GM21381 (cell line): ENCODE measurements around the gene CACNG3.
A peak's percentile ranks its signal among the peaks of the same experiment; 100 is the strongest.
"Not testable (repeated sequence)": the region's sequence is repeated elsewhere in the genome, so short reads cannot be mapped to it uniquely, and the experiment has no call there.

Experiments
- ATAC-seq: cut with Tn5 transposase; IDR thresholded peaks from one replicate; pipeline ENCODE4 v1.9.1; 2021; ENCODE audit warnings: mild to moderate bottlenecking, moderate library complexity; ENCODE audit not compliant: unreplicated experiment

The CACNG3 gene

DNA sequence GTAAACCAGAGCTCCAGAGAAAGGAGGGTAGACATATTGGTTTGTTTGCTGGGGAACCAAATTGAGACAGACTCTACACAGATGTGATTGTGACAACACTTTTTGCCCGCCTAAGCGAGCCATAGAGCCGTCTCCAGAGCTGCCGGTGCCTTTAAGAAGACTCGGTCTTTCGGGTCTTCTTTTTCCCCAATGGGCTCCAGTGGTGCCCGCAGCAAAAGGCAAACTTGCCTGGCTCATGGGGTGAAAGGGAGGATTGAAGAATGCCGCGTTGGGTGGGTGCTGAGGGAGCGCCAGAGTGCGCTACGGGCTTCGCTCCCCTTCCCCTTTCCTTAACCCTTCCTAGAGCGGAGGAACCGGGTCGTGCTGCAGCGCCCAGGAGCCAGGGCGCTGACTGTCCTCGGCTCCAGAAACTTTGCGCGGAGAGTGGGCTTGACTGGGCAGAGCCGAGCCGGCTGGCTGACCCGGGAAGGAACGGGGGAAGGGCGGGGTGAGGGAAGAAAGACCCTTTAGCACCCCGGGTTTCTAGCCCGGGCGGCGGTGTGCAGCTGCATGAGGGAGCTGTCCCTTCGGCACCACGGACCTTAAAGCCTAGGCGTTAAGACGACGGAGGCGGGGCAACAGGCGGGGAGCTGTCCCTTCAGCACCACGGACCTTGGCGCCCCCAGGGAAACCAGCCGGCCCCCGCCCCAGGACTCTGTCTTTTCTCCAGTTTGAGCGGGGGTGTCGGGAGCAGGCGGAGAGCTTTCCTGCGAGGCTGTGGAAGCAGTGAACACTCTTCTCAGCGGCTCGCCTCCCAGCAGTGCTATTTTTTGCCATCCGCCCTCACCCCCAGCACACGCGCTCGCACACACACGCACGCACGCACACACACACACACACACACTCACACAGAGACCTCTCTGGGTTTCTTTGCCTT is at the start of gene CACNG3:
Gene CACNG3, plus strand, starts transcription at position 880 of the 916 bp plus-strand sequence. CDS start 420 bp downstream, outside the sequence.
- ATAC-seq, result no peak

DNA sequence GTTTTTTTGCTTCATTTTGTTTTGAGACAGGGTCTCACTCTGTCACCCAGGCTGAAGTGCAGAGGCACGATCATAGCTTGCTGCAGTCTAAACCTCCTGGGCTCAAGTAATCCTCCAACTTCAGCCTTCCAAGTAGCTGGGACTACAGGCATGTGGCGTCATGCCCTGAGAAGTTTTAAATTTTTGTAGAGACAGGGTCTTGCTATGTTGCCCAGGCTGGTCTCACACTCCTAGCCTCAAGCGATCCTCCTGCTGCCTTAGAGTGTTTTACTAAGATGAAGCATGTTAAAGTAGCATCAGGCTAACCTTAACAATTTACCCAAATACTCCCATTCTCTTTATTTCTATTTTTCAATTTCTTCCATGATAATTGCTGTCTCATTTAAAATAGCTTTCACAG is 49.2 kb upstream of the CACNG3 start:
- ATAC-seq, result no peak

DNA sequence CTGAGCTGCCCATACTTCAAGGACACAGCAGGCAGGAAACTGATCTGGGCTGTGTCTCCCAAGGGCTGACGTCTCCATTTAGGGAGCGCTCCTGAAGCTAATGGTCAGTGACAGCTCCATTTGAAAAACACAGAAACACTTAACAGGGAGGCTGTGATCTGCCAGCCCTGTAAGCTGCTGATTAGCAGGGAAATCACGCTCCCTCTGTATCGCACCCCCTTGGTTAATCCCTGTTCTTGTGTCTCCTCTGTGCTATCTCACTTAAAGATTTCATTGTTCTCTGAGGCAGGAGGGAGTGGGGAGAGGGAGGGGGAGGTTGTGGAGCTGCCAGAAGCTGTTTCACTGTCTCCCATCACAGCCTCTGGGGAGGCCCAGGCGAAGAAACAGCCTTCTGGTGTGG is 47.4 kb upstream of the CACNG3 start:
- ATAC-seq, result no peak

DNA sequence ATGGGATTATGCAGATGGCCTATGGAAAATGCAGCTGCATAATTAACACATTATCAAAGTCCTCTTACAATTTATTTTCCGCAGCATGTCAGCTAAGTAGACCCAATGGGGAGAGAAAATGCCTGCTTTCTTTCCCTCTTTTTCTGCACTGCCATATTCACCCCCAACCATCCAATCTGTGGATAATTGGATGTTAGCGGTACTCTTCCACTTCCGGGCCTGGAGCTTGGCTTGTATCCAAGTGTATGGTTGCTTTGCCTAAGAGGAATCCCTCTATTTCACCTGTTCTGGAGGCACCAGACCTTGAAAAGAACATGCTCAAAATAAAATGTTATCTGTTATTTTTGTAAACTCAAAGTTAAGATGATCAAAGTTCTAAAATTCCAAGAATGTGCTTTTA is 41.1 kb upstream of the CACNG3 start:
- ATAC-seq, result no peak

DNA sequence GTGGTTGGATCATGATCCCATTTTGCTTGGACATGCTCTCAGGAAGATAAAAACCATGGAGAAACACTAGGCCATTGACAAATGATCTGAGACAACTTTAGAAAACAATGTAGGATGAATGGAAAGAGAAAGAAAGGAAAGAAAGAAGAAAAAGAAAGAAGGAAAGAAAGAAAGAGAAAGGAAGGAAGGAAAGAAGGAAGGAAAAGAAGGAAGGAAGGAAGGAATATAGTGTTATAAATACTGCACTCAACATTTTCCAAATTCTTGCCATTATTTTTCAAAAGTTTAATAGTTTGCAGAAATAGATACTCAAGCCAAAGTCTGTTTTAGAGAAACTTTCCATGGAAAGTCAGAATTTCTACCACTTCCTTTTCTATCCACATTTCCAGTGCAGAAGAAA is 39.2 kb upstream of the CACNG3 start:
- no peak for ATAC-seq

DNA sequence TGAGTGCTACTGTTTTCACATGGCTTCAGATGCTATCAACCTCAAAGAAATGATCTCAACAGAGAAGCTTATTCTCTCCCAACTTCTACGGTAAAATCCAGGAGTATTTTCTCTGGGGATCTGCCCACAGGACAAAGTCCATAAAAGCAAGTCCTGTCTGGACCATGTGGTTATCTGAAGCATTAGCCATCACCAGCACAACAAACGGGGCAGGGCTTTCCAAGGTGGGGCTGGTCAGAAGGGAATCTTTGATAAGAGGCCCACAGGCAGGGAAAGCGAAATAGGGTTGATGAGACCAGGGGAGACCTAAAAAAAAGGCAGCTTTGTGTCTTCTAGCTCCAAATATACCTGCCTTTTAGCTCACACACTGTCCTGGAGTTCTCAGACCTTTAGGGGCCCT is 38.7 kb upstream of the CACNG3 start:
- ATAC-seq, result no peak

DNA sequence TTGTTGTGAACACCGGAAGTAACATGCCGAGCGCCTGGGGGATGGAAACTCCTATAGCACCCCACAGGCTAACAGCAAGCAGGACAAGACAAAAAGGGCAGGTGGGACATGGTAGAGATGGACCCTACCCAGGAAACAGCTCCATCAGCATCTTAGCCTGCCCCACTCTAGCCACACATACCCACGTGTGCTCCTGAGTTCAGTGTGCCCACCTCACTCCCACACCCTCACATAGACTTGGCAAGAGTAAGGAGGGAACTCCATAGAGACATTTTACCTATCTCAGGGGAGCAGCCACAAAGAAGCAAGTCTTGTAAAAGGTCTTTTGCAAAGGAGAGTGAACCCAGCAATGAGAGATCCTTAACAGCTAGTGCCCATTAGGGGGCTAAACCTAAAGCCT is 37.8 kb upstream of the CACNG3 start:
- no peak for ATAC-seq

DNA sequence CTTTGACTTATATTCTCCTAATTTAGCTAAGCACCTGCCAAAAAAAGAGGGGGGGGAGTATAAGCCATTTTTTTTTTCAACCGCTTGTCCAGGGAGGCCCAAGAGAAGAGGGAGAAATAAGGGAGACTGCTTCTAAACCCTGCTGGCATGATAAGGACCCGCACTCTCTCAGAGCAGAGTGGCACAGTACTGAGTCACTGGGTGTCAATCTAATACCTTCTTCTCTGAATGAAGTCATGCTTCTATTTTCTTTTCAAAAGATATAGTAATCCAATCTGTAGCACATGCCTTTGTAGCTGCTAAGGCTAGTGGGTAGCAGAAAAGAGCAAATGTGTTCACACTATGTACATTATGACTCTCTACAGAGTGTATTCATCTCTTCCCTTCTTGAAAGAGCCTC is 34.9 kb upstream of the CACNG3 start:
- ATAC-seq, result no peak

DNA sequence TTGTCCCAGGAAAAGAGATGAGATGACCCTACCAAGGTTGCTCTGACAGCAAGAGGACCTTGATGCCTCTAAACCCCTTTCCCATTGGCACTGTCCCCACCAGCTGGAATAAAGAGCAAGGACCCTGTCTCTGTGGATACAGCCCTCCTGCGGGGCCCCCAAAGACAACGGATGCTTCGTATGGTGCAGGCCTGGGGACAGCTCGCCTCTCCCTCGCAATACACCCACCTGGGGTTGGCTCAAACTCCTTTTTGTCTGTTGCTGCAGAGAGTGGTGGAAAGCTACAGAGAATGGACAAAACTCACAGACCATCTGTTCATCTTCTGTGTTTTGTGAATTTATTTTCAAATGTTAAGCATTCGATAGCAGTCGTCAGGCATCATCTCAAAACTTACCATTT is 27.6 kb upstream of the CACNG3 start:
- no peak for ATAC-seq

DNA sequence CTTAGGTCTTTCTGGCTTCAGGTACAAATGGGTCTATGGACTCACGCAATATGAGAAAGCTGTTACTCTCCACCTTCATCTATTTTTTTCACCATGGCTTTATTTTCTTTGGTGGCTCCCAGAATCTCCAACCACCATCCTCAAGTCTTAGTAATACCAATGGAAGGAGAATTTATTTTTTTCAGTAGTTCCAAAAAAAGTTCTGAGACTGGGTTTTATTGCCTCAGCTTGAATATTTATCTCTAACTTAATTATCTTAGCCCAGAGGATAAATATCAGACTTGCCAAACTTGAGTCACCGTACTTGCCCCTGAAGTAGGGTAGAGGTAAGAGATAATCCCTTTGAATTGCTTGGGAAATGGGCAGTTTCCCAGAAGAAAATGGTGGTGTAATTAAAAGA is 23.2 kb upstream of the CACNG3 start:
- no peak for ATAC-seq

DNA sequence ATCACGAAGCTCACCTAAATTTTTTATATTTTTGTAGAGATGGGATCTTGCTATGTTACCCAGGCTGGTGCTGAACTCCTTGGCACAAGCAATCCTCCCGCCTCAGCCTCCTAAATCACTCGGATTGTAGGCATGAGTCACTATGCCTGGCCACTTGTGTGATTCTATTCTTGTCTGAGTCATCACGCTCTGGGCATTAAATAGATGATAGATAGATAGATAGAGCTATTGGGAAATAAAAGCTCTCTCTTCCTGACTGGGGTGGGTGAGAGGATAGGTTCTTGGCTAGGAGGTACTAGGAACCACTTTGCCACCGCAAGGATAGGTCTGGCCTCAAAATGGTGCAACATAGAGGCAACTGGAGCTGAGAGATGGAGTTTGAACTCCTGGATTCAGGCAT is 21.4 kb upstream of the CACNG3 start:
- no peak for ATAC-seq

DNA sequence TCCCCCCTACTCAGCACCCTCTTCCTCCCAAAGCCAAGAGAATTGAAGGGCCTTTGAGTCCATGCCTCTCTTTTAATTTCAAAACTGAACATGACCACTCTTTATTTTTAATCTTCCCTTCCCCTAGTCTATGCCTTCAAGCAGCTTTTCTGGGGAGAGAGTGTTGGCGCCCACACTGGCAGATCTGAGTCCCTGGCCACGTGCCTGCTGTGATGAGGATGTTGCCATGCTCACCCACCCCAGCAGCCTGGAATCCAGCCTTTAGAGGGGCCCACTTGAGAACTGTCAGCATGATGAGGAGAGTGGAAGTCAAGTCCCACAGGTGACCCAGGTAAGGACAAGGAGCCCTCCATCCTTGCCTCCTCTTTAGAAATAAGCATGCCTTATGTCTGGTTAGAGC is 20.3 kb upstream of the CACNG3 start:
- no peak for ATAC-seq

DNA sequence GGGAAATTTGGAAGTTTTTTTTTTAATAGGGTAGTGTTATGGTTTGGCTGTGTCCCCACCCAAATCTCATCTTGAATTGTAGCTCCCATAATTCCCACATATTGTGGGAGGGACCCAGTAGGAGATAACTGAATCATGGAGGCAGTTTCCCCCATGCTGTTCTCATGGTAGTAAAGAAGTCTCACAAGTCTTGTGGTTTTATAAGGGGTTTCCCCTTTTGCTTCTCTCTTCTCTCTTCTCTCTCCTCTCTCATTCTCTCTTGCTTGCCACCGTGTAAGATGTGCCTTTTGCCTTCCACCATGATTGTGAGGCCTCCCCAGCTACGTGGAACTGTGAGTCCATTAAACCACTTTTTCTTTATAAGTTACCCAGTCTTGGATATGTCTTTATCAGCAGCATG is 17.3 kb upstream of the CACNG3 start:
- ATAC-seq, result not testable (repeated sequence)

DNA sequence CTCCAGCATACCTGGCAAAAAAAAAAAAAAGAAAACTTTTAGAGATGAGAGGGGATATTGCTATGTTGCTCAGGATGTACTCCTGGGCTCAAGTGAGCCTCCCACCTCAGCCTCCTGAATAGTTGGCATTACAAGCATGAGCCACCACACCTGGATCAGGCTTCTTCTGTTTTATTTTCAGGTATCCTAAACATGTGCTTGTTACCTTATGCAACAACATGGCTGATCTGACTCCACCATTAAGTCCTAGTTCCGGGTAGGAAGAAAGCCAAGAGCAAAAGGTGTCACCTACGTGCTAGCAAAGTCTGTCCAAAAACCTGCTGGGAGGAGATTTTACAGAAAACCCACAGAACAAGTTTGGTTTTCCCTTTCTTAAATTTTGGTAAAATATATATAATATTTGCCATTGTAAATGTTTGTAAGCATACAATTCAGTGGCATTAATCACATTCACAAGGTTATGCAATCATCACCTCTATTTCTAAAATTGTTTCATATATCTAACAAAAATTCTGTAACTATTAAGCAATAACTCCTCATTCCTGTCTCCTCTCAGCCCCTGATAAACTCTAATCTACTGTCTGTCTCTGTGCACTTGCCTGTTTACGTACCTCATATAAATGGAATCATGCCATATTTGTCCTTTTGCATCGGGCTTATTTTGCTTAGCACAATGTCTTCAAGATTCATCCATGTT is 9.1 kb upstream of the CACNG3 start:
- no peak for ATAC-seq

DNA sequence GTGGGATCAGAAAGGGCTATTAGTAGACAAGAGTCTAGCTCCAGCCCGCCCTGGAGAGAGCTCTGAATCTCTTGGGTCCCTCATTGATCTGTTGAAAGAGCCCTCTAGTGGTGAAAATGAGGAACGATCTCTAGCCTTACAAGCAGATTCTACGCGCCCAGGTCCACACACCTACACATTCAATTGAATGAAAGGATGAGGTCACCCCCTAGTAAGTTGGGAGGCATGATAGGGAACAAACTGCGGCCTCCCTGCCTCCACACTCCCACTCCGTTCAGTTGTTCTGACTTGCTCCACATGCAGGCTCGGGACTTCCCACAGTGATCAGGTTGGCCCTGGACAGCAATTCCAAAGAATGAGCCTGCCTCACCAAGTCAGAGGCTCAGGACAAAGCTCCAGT is 2.9 kb upstream of the CACNG3 start:
- peak; percentile 62 for ATAC-seq

DNA sequence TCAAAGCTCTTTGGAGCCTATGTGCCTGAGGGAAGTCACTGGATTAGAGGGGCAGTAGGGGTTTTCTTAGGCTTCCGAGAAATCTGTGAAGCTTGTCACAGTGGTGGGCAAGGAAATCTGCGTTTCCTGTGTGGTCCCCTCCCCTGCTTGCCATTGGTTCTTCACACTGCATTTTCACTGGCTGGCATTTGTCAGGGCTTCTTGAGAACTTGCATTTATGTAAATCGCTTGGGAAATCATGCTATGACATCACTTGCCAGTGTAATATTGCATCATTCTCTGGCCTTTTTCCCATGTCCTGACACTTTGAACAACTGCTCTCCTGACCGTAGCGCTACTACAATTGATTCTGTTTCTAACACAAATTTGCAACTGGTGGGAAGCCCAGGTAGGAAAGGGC is 1.8 kb downstream of the CACNG3 start:
- ATAC-seq, result no peak

DNA sequence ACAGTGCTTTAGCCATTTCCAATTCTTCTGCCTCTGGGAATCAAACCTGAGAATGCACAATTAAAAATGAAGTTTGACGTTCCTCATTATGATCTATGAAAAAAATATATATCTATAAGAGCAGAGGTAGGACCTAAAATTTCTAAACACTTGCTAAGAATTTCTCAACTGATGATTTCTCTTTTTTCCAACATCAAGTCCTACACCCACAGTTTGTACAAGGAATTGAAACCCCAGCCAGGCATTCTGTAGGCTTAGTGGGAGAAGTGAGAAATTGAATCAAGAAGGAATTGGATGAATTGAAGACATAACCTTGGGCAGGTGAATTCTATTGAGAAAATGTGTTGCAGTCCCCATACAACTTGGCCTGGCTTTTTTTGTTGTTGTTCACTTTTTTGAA is 2.7 kb downstream of the CACNG3 start:
- ATAC-seq, result no peak

DNA sequence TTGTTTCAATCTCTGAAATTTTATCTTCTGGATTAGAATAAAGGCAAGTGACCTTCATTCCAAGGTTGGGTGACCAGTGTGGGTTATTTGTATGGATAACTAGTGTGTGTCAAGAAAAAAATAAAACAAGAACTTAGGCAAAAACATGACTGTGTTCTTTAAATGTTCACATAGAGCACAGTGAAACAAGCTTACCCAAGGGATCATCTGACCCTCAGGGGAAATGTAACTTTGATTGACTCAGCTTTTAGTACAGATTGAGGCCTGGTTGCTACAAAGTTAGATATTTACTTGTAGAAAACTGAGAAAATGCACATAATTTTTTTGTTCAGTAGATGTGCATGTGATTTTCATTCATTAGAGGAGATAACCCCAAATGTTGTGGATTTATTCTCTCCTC is 6.7 kb downstream of the CACNG3 start:
- ATAC-seq, result no peak

DNA sequence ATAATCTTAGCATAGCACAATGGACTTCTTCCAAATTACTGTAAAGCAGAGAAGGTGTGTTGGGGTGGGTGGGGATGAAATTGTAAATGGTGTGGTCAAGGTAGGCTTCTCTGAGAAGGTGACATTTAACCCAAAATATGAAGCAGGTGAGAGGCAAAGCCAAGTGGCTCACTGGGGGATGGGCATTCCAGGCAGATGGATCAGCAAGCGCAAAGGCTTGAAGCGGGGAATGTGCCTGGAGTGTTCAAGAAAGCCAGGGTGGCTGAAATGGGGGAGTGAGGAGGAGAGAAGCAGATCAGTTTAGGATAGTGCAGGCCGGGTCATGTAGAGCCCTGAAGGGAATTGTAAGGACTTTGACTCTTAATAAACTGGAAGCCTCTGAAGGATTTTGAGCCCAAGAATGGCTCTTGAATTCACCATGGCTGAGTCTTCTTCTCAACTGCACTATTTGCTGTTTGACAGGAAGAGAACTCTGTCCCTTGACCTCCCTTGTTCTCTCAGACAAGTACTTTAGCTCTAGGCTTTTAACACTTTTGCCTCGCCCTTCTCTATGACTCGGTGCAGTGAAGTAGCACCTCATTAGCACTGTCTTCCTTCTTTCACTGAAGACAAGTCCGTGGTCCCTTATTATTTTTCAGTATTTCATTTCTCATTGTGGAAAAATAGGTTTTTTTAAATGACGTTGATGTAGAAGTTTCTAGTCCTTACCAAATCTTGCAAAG is 14.7 kb downstream of the CACNG3 start:
- no peak for ATAC-seq

DNA sequence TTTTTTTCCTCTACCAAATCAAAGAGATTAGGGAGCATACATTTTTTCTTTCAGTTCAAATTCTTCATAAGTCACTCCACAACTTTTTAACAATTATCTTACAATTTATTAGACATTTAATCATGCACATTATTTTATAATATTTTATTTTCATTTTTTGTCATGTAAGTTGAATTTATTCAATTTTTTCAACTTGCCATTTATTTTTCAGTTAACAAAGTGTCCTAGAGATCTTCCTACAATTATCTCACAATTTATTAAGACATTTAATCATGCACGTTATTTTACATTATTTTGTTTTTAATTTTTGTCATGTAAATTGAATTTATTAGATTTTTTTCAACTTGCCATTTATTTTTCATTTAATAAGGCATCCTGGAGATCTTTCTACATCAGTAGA is 16.2 kb downstream of the CACNG3 start:
- ATAC-seq, result no peak

DNA sequence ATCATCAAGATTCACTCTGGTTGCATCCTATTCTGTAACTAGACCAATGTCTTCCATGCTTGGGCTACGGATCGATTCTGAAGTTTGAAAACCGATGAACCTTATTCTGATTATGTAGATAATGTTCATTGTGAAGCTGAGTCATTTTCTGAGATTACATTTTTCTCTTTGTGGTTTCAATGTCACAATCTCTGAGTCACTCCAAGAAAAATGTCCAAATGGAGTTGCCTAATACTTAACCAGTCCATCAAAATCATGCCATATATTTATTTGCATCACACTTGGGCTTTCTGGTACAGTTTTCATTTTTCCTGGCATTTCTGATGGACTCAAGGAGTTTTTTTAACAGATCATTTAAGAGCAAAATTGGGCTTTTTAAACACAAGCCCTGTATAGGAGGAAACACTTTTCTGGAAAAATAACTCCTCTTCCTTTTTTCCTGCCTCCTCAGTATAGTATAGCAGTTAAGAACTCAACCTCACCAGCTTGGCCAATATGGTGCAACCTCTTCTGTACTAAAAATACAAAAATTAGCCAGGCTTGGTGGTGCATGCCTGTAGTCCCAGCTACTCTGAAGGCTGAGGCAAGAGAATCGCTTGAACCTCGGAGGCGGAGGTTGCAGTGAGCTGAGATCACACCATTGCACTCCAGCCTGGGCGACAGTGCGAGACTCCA is 17.5 kb downstream of the CACNG3 start:
- ATAC-seq, result no peak
